ENCODE measurements around the gene NTM. TPM values are rescaled to one million over a fixed set of nuclear protein-coding genes. Genes with fewer than 3 reads are reported as not detected.

NTM gene
- total and polyA plus RNA-seq, 2 experiments from 2014 or later: 25.9 to 49.0 TPM

DNA sequence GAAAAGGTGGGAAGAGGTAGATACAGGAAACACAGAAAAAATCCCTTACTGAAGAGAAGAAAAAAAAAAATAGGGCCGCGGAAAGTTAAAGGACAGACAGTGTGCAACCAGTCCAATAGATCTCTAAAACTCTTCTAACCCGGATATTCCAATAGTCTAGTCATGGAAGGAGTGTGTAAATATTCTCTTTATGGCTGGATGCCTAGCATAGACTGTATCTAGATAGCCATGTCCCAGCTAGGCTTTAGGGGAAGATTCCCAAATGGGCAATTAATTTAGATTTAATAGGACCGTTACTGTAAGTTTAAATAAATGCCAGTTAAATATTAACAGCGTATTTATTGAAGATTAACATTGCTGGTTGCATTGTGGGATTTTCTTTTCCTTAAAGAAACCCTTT, 532.7 kb downstream of the NTM start:
- no peak overlapping the region for H3K27ac ChIP-seq
- H3F3A ChIP-seq (ENCODE audit: insufficient read depth): peaks cover 5% of the 10 kb centered on the region; the same call in 1 of the 2 replicates
- no peak overlapping the region for H3K9ac ChIP-seq
- TF ChIP-seq EZH2phosphoT487 (IDR thresholded peaks at IDR 0.05; ENCODE audit: insufficient read depth, low read depth) (no peak), EZH2 (IDR thresholded peaks at IDR 0.05; ENCODE audit: insufficient read depth, poor library complexity, severe bottlenecking) (no peak)
- 0 out of 2 replicates have a peak, but pooled peaks cover 3% of the 10 kb centered on the region for H3K4me1 ChIP-seq (ENCODE audit: insufficient read depth)
- H3K9me3 ChIP-seq (ENCODE audit: low read depth): no peaks in the 10 kb centered on the region
- no peak overlapping the region for H3K4me2 ChIP-seq (ENCODE audit: unreplicated experiment)
- no peak for DNase-seq
- H3K79me2 ChIP-seq (ENCODE audit: insufficient read depth): no peaks in the 10 kb centered on the region
- in situ Hi-C loops (cut with MboI): no loop called here
- no peaks in the 10 kb centered on the region for H4K20me1 ChIP-seq (ENCODE audit: insufficient read depth)
- WGBS, 2 experiments (ENCODE audit: low coverage in 1 of 2, low lambda C conversion rate in 2 of 2, missing lambda C conversion rate in 2 of 2): 96 to 97% methylated on average over 5 of the region's 5 CpGs
- no peaks in the 10 kb centered on the region for H3K36me3 ChIP-seq (ENCODE audit: low read depth)
- H2AFZ ChIP-seq: no peak overlapping the region
- no peaks in the 10 kb centered on the region for H3K9me2 ChIP-seq (ENCODE audit: insufficient read depth)
- H3K27me3 ChIP-seq (replicated peaks; ENCODE audit: insufficient read depth): no peaks in the 10 kb centered on the region
- no peak overlapping the region for H3K4me3 ChIP-seq

DNA sequence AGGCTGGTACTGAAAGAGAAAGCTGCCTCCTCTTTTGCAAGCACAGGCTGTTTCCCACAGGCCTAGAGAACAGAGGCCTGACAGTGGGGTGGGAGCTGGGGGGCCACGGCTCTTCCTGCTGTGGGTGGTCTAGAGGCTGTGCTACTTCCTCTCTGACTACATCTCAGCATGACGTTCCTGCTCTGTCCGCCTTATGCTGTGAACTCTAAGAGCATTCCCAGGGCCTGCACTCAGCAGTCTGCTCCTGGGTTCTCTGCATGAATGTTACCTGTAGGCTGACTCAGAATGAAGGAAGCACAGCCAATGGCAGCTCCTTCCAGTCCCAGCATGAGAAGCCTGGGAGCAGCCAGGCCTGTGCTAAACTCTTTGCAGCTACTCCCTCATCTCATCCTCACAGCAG, 534.3 kb downstream of the NTM start:
- no peak for DNase-seq
- Histone ChIP-seq H3K27me3 (replicated peaks; ENCODE audit: insufficient read depth) (no peaks in the 10 kb centered on the region), H3K9ac (no peak overlapping the region), H3F3A (ENCODE audit: insufficient read depth) (no peaks in the 10 kb centered on the region), H3K27ac (no peak overlapping the region), H4K20me1 (ENCODE audit: insufficient read depth) (no peaks in the 10 kb centered on the region), H3K4me2 (ENCODE audit: unreplicated experiment) (no peak overlapping the region), H3K4me1 (ENCODE audit: insufficient read depth) (peaks cover 4% of the 10 kb centered on the region), H3K4me3 (no peak overlapping the region), H3K9me3 (ENCODE audit: low read depth) (no peaks in the 10 kb centered on the region), H2AFZ (no peak overlapping the region), H3K9me2 (ENCODE audit: insufficient read depth) (no peaks in the 10 kb centered on the region), H3K36me3 (ENCODE audit: low read depth) (no peaks in the 10 kb centered on the region), H3K79me2 (ENCODE audit: insufficient read depth) (peaks cover 12% of the 10 kb centered on the region)
- TF ChIP-seq EZH2 (IDR thresholded peaks at IDR 0.05; ENCODE audit: insufficient read depth, poor library complexity, severe bottlenecking) (no peak), EZH2phosphoT487 (IDR thresholded peaks at IDR 0.05; ENCODE audit: insufficient read depth, low read depth) (no peak)
- in situ Hi-C loops (cut with MboI): no loop called here
- 58 to 65% methylated on average over 3 of the region's 3 CpGs for WGBS, 2 experiments (ENCODE audit: low coverage in 1 of 2, low lambda C conversion rate in 2 of 2, missing lambda C conversion rate in 2 of 2)

- Histone ChIP-seq H3K9me2 (ENCODE audit: insufficient read depth) (no peaks in the 10 kb centered on the region), H3K9me3 (ENCODE audit: low read depth) (no peaks in the 10 kb centered on the region), H3K79me2 (ENCODE audit: insufficient read depth) (peaks cover 19% of the 10 kb centered on the region), H3K4me3 (no peak overlapping the region), H3K4me2 (ENCODE audit: unreplicated experiment) (no peak overlapping the region), H2AFZ (no peak overlapping the region), H3K9ac (no peak overlapping the region), H3K4me1 (ENCODE audit: insufficient read depth) (peaks cover 6% of the 10 kb centered on the region), H4K20me1 (ENCODE audit: insufficient read depth) (no peaks in the 10 kb centered on the region), H3K27ac (no peak overlapping the region), H3K27me3 (replicated peaks; ENCODE audit: insufficient read depth) (no peaks in the 10 kb centered on the region), H3K36me3 (ENCODE audit: low read depth) (no peaks in the 10 kb centered on the region), H3F3A (ENCODE audit: insufficient read depth) (peaks cover under 1% of the 10 kb centered on the region; the same call in 1 of the 2 replicates)
- in situ Hi-C loops (cut with MboI): no loop called here
- 60 to 66% methylated on average over 4 of the region's 4 CpGs for WGBS, 2 experiments (ENCODE audit: low coverage in 1 of 2, low lambda C conversion rate in 2 of 2, missing lambda C conversion rate in 2 of 2)
- peak; percentile 12 for DNase-seq
- TF ChIP-seq EZH2 (IDR thresholded peaks at IDR 0.05; ENCODE audit: insufficient read depth, poor library complexity, severe bottlenecking): no peak
- TF ChIP-seq EZH2phosphoT487 (IDR thresholded peaks at IDR 0.05; ENCODE audit: insufficient read depth, low read depth): no peak
These were observed 536.5 kb downstream of the NTM start for GRCh38 chr11:131906963-131907362.

DNA sequence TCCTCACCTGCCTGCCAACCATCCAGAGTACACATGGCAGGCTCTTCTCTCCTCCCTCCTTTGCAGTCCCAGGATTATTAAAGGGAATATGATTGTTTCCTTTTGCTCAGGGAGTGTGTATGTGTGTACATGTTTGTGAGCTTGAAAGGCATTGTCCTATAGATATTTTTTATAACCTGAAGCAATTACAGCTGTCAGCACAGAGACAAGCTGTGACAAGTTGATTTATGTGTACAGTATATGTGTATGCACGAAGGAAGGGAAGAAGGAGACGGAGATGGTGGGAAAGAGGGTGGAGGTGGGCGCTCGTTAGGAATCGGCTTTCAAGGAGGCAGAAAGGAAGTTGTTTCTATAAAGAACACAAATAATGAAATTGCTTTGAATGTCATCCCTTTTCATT, 537.0 kb downstream of the NTM start:
- no peak overlapping the region for H3K9ac ChIP-seq
- H3K9me3 ChIP-seq (ENCODE audit: low read depth): no peaks in the 10 kb centered on the region
- H2AFZ ChIP-seq: no peak overlapping the region
- no peak for DNase-seq
- no peaks in the 10 kb centered on the region for H3K36me3 ChIP-seq (ENCODE audit: low read depth)
- peaks cover 23% of the 10 kb centered on the region for H3K79me2 ChIP-seq (ENCODE audit: insufficient read depth)
- H3K27ac ChIP-seq: no peak overlapping the region
- no peaks in the 10 kb centered on the region for H3K9me2 ChIP-seq (ENCODE audit: insufficient read depth)
- TF ChIP-seq EZH2 (IDR thresholded peaks at IDR 0.05; ENCODE audit: insufficient read depth, poor library complexity, severe bottlenecking): no peak
- no peak for TF ChIP-seq EZH2phosphoT487 (IDR thresholded peaks at IDR 0.05; ENCODE audit: insufficient read depth, low read depth)
- H3F3A ChIP-seq (ENCODE audit: insufficient read depth): peaks cover 3% of the 10 kb centered on the region; the same call in 1 of the 2 replicates
- WGBS, 2 experiments (ENCODE audit: low coverage in 1 of 2, low lambda C conversion rate in 2 of 2, missing lambda C conversion rate in 2 of 2): 88 to 90% methylated on average over 5 of the region's 5 CpGs
- H3K27me3 ChIP-seq (replicated peaks; ENCODE audit: insufficient read depth): no peaks in the 10 kb centered on the region
- no peaks in the 10 kb centered on the region for H4K20me1 ChIP-seq (ENCODE audit: insufficient read depth)
- in situ Hi-C loops (cut with MboI): no loop called here
- no peak overlapping the region for H3K4me2 ChIP-seq (ENCODE audit: unreplicated experiment)
- H3K4me3 ChIP-seq: no peak overlapping the region
- peaks cover 9% of the 10 kb centered on the region for H3K4me1 ChIP-seq (ENCODE audit: insufficient read depth)

DNA sequence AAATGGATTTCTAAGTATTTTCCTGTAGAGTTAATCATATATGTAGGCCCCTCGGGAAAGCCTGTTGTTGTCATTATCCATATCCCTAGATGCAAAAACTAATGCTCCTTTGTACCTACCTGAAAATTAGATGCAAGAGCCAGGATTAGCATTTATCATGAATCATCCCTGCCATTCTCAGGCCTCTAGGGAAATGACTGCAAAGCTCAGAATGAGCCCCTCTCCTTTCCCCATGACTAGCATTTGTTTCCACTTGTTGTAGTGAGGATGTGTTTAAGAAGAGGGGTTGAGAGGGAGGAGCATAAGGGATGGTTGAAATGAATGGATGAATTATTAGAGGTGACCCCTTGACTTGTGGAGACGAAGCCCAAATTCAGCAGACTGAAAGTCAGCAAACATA, 537.9 kb downstream of the NTM start:
- Histone ChIP-seq H4K20me1 (ENCODE audit: insufficient read depth) (no peaks in the 10 kb centered on the region), H3K9me3 (ENCODE audit: low read depth) (no peaks in the 10 kb centered on the region), H3K9me2 (ENCODE audit: insufficient read depth) (no peaks in the 10 kb centered on the region), H2AFZ (no peak overlapping the region), H3K9ac (no peak overlapping the region), H3K27me3 (replicated peaks; ENCODE audit: insufficient read depth) (no peaks in the 10 kb centered on the region), H3K4me3 (no peak overlapping the region), H3K4me1 (ENCODE audit: insufficient read depth) (peaks cover 19% of the 10 kb centered on the region), H3K4me2 (ENCODE audit: unreplicated experiment) (no peak overlapping the region), H3K36me3 (ENCODE audit: low read depth) (no peaks in the 10 kb centered on the region), H3K27ac (no peak overlapping the region), H3F3A (ENCODE audit: insufficient read depth) (peaks cover 11% of the 10 kb centered on the region), H3K79me2 (ENCODE audit: insufficient read depth) (peaks cover 33% of the 10 kb centered on the region)
- TF ChIP-seq EZH2 (IDR thresholded peaks at IDR 0.05; ENCODE audit: insufficient read depth, poor library complexity, severe bottlenecking) (no peak), EZH2phosphoT487 (IDR thresholded peaks at IDR 0.05; ENCODE audit: insufficient read depth, low read depth) (no peak)
- WGBS, 2 experiments (ENCODE audit: low coverage in 1 of 2, low lambda C conversion rate in 2 of 2, missing lambda C conversion rate in 2 of 2): 73 to 88% methylated on average over 2 of the region's 2 CpGs
- DNase-seq: peak; percentile 36
- in situ Hi-C loops (cut with MboI): no loop called here

Data from GM23248 (cell line).